ENCODE results near the gene RBBP7. TPM values are rescaled to one million over a fixed set of nuclear protein-coding genes. Genes with fewer than 3 reads are reported as not detected.

RBBP7 gene
- total RNA-seq, 2 donors from 2014 or later, result 71.2 to 92.4 TPM

- no peak for TF ChIP-seq CTCF (IDR thresholded peaks at IDR 0.05)
- DNase-seq (ENCODE audit: low spot score) (no peak), ATAC-seq (ENCODE audit: insufficient number of reproducible peaks, low FRiP score, low read depth) (no peak)
- Histone ChIP-seq H3K9me3 (no peaks in the 10 kb centered on the region), H3K27ac (no peak overlapping the region), H3K4me1 (ENCODE audit: control insufficient read depth in 1 of 2, low read depth in 2 of 2) (no peaks in the 10 kb centered on the region), H3K27me3 (replicated peaks; ENCODE audit: insufficient read depth) (no peaks in the 10 kb centered on the region), H3K36me3 (peaks cover 3% of the 10 kb centered on the region), H3K4me3 (no peak overlapping the region)
Measured at GRCh38 chrX:16851827-16852226, 18.3 kb downstream of the RBBP7 start.

DNA sequence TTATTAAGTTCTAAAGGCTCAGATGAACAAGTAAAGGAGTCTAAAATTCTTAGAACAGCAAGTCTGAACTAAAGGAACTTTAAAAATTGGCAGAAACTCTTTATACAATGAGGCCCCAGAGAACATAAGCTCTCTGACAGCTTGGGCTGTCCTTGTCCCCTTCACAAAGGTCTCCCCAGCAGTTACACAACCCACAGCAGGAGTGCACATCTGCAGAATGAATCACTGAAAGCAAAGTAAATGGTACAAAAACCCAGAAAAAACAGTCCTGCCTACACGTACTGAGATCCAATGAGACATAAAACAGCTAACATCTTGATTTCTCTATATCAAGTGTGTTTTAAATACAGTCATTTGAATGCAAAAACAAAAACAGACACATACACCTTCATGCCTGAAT is 18.7 kb downstream of the RBBP7 start:
- Histone ChIP-seq H3K27ac (no peak overlapping the region), H3K36me3 (peaks cover 3% of the 10 kb centered on the region), H3K9me3 (no peaks in the 10 kb centered on the region), H3K4me3 (no peak overlapping the region), H3K27me3 (replicated peaks; ENCODE audit: insufficient read depth) (no peaks in the 10 kb centered on the region), H3K4me1 (ENCODE audit: control insufficient read depth in 1 of 2, low read depth in 2 of 2) (no peaks in the 10 kb centered on the region)
- ATAC-seq (ENCODE audit: insufficient number of reproducible peaks, low FRiP score, low read depth) (no peak), DNase-seq (ENCODE audit: low spot score) (no peak)
- TF ChIP-seq CTCF (IDR thresholded peaks at IDR 0.05), result no peak

DNA sequence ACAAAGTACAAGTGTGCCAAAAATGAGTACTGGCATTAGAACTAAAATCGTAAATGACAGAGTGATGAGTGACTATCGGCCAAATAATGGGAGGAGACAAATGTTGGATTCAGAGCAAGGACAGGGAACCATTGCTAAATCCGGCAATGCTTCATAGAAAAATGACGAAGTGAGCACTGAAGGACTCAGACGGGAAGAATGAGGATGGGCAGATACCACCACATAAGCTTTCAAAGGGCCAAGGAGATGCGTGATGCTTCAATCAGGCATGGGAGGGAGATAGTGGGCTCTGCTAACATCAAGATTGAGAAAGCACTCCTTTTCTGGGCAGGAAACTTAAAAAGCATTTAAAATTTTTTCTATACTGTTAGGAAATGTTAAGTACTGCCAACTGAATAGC is 21.6 kb downstream of the RBBP7 start:
- Histone ChIP-seq H3K36me3 (peaks cover 3% of the 10 kb centered on the region), H3K27me3 (replicated peaks; ENCODE audit: insufficient read depth) (no peaks in the 10 kb centered on the region), H3K27ac (no peak overlapping the region), H3K9me3 (no peaks in the 10 kb centered on the region), H3K4me3 (no peak overlapping the region), H3K4me1 (ENCODE audit: control insufficient read depth in 1 of 2, low read depth in 2 of 2) (no peaks in the 10 kb centered on the region)
- DNase-seq (ENCODE audit: low spot score) (no peak), ATAC-seq (ENCODE audit: insufficient number of reproducible peaks, low FRiP score, low read depth) (no peak)
- TF ChIP-seq CTCF (IDR thresholded peaks at IDR 0.05), result no peak

DNA sequence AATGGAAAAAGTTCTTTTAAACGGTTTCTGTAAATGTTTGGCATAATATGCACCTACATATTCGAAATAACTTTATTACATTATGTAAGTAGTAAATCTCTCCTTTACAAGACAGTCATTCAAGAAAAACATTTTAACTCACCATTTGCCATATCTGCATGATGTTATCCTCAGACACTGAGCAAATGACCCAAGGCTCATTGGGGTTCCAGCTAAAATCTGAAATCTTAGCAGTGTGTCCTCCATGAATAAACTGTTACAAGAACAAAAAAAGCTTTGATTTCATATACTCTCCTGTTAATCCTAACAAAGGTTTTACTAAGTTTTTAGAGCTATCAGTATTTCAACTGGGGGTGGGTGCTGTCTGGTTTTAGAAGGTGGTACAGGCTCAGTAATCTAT is 24.5 kb downstream of the RBBP7 start:
- TF ChIP-seq CTCF (IDR thresholded peaks at IDR 0.05), result no peak
- no peaks in the 10 kb centered on the region for H3K9me3 ChIP-seq
- ATAC-seq (ENCODE audit: insufficient number of reproducible peaks, low FRiP score, low read depth) (no peak), DNase-seq (ENCODE audit: low spot score) (no peak)
- H3K27ac ChIP-seq, result no peak overlapping the region
- no peak overlapping the region for H3K4me3 ChIP-seq
- peaks cover 0 to 16% of the 10 kb centered on the region in 2 donors for H3K4me1 ChIP-seq (ENCODE audit: control insufficient read depth in 1 of 2, low read depth in 2 of 2)
- H3K36me3 ChIP-seq, result no peaks in the 10 kb centered on the region
- H3K27me3 ChIP-seq (replicated peaks; ENCODE audit: insufficient read depth), result no peaks in the 10 kb centered on the region

- ATAC-seq (ENCODE audit: insufficient number of reproducible peaks, low FRiP score, low read depth) (no peak), DNase-seq (ENCODE audit: low spot score) (no peak)
- Histone ChIP-seq H3K9me3 (no peaks in the 10 kb centered on the region), H3K36me3 (no peaks in the 10 kb centered on the region), H3K4me3 (no peak overlapping the region), H3K4me1 (ENCODE audit: control insufficient read depth in 1 of 2, low read depth in 2 of 2) (peaks cover 0 to 36% of the 10 kb centered on the region in 2 donors), H3K27me3 (replicated peaks; ENCODE audit: insufficient read depth) (no peaks in the 10 kb centered on the region), H3K27ac (peak overlapping the region in 1 of 2 donors; percentile 44)
- TF ChIP-seq CTCF (IDR thresholded peaks at IDR 0.05), result no peak
Measured at GRCh38 chrX:16843208-16843909, 26.8 kb downstream of the RBBP7 start.
